Sigmoid colon (tissue), 4 donors: ENCODE results near the gene DYNC1I1.

Source experiments
- EP300 ChIP-seq, 4 donors: sonication (generic); formaldehyde crosslinking; IDR thresholded peaks; one replicate each; pipeline ENCODE4 v1.6.1; 2017; ENCODE audit warnings: antibody characterized with exemption in 4 of 4
- POLR2A ChIP-seq, 2 donors: fragments of 450-650 bp; IDR thresholded peaks; one replicate each; pipeline ENCODE4 v1.6.1; 2016; ENCODE audit warnings: antibody characterized with exemption in 2 of 2, mild to moderate bottlenecking in 2 of 2, moderate library complexity in 2 of 2
- TF ChIP-seq, protein P1 (sequence below), 4 experiments: fragments of 450-650 bp in 3 of 4; fragments of 200-600 bp in 1 of 4; IDR thresholded peaks; one replicate each; pipeline ENCODE4 v1.5.1; 2016 to 2019; ENCODE audit warnings: antibody characterized with exemption in 4 of 4, mild to moderate bottlenecking in 3 of 4, moderate library complexity in 2 of 4

DNA sequence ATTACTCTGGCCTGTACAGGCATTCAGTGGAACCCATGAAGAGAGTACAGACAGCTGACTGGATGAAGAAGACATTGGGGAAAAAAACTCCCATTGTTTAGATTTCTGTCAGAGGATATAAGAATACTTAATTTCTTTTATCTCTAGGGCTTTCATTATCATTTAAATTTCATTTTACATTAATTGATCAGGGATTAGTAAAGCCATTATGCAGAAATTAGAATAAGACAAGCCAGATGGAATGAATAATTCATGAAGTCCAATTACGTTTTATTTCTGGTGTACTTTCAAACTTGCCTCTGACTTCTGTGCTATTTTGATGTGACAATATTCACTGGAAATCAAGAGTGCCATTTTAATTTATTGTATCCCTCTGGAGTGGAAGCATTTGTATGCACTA is 302.5 kb downstream of the DYNC1I1 start:
- TF ChIP-seq, protein P1, sequence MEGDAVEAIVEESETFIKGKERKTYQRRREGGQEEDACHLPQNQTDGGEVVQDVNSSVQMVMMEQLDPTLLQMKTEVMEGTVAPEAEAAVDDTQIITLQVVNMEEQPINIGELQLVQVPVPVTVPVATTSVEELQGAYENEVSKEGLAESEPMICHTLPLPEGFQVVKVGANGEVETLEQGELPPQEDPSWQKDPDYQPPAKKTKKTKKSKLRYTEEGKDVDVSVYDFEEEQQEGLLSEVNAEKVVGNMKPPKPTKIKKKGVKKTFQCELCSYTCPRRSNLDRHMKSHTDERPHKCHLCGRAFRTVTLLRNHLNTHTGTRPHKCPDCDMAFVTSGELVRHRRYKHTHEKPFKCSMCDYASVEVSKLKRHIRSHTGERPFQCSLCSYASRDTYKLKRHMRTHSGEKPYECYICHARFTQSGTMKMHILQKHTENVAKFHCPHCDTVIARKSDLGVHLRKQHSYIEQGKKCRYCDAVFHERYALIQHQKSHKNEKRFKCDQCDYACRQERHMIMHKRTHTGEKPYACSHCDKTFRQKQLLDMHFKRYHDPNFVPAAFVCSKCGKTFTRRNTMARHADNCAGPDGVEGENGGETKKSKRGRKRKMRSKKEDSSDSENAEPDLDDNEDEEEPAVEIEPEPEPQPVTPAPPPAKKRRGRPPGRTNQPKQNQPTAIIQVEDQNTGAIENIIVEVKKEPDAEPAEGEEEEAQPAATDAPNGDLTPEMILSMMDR (IDR thresholded peaks at IDR 0.05): no peak
- TF ChIP-seq POLR2A (IDR thresholded peaks at IDR 0.05) (no peak), EP300 (IDR thresholded peaks at IDR 0.05) (no peak)
